Ecto neural progenitor cell (in vitro differentiated cells): Measurements from ENCODE around the gene SCGB1A1.

Experiments used
- DNase-seq: peaks from one replicate; pipeline ENCODE4 v3.0.0-alpha.2; 2018; ENCODE audit warnings: low spot score

The SCGB1A1 gene

GRCh38 chr11:62398011-62398994 lies 20.5 kb upstream of the SCGB1A1 start:
- DNase-seq = no peak

GRCh38 chr11:62399172-62399877 lies 19.5 kb upstream of the SCGB1A1 start:
- no peak for DNase-seq

DNA sequence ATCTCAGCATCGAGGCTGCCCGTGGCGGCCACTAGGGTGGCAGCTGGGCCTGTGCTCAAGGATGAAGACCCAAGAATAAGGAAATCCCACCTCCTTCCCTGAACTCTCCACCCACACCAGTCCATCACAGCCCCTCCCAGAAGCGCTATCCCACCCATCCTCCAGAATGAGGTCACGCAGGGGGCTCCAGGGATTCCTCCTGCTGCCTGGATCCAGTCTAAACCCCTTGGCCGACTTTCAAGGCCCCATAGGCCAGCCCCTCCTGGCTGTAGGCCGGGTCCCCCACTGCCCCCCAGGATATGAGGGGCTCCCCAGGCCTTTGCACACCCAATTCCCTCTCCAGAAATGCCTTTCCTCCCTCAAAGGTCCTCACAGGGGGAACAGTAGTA lies 19.0 kb upstream of the SCGB1A1 start:
- no peak for DNase-seq

DNA sequence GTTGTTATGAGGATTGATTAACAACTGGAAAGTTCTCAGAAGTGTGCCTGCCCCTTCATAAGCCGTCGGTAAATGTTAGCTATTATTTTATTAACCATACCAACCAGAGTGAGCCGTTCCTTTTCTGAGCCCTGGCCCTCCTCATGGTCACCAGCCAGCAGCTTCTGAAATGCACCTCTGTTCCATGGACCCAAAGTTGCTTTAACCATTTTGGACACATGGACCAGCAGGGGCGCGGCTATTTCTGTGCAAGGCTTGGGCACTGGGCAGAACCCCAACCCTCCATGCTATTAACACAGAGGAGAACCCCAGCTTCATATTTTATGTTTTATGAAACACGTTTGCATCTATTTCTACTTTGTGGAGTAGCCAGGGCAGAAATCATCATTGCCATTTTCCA lies 18.6 kb upstream of the SCGB1A1 start:
- DNase-seq = no peak

GRCh38 chr11:62400760-62401159 lies 18.1 kb upstream of the SCGB1A1 start:
- no peak for DNase-seq

DNA sequence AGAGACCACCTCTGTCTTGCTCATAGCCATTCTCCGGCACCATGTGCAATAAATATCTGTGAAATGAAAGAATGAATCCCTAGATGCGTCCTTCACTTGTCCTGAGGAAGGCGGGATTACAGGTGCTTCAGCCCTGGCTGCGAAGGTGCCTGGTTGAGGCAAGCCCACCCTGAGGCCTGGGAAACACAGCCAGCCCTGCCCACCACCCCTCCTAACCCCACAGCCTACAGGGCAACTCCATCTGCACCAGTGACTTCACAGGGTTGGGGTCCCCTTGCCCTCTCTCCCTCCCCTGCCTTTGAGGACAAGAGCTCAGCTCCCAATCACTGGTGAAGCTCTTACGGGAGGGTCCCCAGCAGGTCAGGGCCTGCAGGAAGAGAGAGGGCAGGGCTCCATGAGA lies 17.5 kb upstream of the SCGB1A1 start:
- DNase-seq = no peak

DNA sequence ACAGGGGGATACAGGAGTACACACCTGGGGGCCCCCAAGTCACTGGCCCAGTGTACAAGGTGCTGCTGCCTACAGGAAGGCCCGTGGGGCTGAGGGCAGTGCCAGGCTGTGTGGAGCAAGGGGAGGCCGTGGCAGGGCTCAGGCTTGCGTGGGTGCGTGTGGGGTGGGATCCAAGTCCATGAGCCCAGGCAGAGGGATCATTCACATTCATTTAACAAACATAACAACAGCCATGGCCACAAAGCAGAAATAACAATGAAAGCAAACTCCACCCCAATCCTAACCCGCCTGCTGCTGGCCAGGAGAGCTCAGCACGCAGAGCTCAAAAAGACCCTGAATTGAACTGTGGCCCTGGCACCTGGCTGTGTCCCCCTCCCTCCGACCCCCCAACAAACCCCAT lies 17.0 kb upstream of the SCGB1A1 start:
- no peak for DNase-seq

DNA sequence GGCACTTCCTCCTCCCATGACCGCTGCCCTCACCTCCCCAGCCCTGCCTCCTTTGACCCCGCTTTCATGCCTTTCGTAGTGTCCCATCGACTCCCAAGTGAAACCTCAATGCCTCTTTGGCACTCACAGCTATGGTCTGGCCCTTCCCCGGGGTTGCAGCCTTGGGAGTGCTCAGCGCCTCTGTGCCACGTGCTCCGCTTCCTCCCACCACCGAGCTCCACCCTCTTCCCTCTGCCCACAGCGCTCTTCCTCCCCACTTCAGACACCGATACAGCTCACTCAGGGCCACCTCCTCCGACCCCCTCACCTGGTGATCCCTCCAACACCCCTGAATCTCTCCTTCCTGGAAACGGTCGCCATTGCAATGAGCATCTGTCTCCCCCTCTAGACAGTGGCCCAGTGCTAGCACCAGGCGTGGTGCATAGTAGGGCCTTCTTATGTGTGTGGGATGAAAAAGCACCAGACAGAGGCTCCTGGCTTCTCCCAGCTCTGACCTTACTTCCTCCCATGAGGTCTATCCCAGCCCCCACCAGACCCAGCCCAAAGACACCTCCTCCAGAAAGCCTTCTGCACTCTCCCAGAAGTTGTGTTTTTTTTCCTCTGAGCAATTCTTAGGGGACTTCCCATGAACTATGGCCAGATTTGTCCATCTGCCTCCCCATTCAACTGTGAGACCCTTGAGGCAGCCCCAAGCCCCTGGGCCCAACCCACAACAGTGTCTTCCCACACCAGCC lies 16.4 kb upstream of the SCGB1A1 start:
- DNase-seq = no peak

GRCh38 chr11:62402960-62403730 lies 15.7 kb upstream of the SCGB1A1 start:
- no peak for DNase-seq

GRCh38 chr11:62404435-62404834 lies 14.4 kb upstream of the SCGB1A1 start:
- no peak for DNase-seq

- no peak for DNase-seq
These were observed 13.9 kb upstream of the SCGB1A1 start for GRCh38 chr11:62404901-62405300.

DNA sequence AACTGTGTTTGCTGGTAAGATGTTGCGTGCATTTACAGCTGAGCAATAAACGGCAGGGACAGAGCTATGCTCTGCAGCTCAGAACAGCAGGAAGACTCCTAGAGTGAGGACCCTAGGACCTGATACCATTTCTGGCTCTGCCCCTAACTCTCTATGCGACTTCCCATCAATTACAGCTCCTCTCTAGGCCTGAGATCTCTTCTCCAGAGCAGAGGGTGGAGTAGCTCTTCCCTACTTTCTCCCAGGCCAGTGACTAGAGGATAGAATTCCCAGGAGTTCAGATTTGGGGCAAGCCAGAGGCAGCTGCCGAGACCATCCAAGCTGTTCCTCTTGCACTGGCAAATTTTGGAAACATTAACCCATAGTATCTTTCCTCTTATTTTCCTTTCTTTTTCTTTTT lies 12.8 kb upstream of the SCGB1A1 start:
- DNase-seq = no peak

DNA sequence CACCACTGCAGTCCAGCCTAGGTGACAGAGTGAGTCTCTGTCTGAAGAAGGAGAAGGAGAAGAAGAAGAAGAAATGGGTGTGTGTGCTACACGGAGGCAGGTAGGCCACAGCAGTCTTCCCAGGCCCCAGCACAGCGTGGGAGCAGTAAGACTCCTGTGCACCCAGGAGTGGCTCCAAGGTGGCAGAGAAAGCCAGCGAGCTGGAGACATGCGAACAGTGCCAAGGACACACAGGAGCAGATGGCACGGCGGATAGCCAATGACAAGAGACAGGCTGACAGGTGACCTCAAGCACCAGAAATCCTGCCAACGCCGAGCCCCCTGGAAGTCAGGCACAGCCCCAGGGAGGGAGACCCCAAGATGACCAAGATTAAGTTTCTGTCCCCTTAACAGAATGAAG lies 9.0 kb upstream of the SCGB1A1 start:
- DNase-seq = no peak

GRCh38 chr11:62410972-62411371 lies 7.9 kb upstream of the SCGB1A1 start:
- DNase-seq = no peak

DNA sequence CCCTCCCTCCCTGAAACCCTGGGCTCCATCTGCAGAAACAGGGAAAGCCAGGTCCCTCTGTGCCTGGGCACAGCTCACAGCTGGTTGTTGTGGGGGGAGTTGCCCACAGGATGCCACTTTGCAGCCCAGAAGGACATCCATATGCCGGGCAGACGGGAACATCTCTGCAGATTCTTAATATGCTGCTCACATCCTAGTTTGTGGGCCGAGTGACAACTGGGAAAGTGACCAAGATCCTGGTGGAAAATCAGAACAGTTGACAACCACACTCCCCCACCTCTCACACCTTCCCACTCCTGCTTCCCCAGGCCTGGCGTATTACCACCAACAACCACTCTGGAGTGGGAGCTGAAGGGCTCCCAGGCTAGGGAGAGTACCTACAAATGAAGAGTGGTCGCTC lies 7.3 kb upstream of the SCGB1A1 start:
- no peak for DNase-seq

- no peak for DNase-seq
These were observed 5.7 kb upstream of the SCGB1A1 start for GRCh38 chr11:62413060-62413696.

DNA sequence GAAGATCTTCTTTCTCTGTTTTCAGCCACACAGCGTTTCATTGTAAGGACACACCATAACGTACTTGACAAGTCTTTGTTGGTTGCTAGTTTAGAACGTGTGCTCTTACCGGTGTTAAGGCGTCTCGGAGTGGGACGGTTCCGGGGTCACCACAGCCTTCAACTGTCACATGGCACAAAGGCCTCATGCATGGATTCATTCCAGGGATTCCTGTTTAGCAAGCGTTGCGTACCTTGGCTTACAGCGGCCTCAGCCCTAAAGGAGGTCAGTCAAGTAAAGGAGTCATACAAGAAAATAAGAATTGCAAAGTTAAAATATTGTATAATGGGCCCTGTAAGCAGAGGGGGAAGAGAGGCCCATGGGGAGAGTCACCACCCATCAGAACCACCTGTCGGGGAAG lies 2.2 kb upstream of the SCGB1A1 start:
- DNase-seq = no peak

- DNase-seq = no peak
These were observed 697 bp upstream of the SCGB1A1 start for GRCh38 chr11:62418136-62418535.

DNA sequence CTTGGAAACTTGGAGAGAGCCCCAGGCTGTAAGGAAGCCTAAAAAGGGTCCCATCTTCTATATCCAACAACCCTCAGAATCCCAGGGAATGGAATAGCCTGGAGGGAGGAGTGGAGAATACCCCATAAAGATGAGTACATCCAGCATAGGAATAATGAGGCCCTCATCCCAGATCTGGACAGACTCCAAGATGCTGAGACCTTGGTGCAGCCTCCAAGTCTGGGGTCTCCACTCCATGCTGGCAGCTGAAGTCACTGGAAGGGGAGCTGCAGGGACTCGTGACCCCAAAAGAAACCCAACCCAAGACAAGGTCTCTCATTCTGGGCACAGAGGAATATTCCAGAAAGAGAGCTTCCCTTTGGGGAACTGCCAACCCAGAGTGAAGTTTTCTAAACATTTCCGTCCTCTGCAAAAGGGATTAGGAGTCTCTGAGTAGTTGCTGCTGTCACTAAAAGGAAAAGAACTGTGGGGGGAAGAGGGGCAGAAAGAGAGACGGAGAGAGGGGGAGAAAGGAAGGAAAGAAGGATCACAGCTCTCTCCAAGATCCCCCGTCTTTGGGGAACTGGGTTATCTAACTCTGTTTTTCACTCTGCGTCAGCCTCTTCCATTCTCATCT lies 589 bp downstream of the SCGB1A1 start:
- DNase-seq = no peak

GRCh38 chr11:62419943-62420342 lies 1.1 kb downstream of the SCGB1A1 start:
- DNase-seq = no peak

DNA sequence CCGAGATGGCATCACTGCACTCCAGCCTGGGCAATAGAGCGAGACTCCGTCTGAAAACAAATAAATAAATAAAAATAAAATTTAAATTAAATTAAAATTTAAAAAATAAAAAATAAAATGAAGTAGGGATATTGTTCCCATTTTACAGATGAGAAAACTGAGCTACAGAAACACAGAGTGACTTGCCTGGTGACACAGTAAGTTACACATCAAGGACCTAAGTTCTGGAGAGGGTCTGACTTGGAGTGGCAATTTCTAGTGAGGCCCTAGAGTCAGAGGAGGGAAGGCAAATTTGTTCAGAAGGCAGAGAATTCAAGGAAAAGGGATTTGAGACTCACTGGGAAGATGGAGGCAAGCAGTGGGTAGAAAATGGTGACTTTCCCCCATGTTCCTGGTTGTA lies 2.0 kb downstream of the SCGB1A1 start:
- no peak for DNase-seq
